ENCODE results near the gene SMC2.

GRCh38 chr9:104080983-104081382, 13.1 kb upstream of the SMC2 start:
- TF ChIP-seq CTCF (IDR thresholded peaks at IDR 0.05) (no peak), POLR2A (IDR thresholded peaks at IDR 0.05) (no peak)
